GM23338 (cell line): ENCODE measurements around the gene ERVMER34-1. TPM values are rescaled to one million over a fixed set of nuclear protein-coding genes. Genes with fewer than 3 reads are reported as not detected.
A peak's percentile ranks its signal among the peaks of the same experiment; 100 is the strongest.

Source experiments
- ATAC-seq: fragments of 200-7000 bp; cut with Tn5 transposase; 3 replicates; pipeline ENCODE4 v1.9.1; 2020
- DNase-seq: peaks from one replicate; pipeline ENCODE4 v3.0.0-alpha.2; 2015; ENCODE audit warnings: low spot score
- H2AFZ ChIP-seq: fragments of 200-600 bp; sonication (generic); 2 replicates; pipeline ENCODE4 v1.8.0; 2016; ENCODE audit warnings: antibody characterized with exemption, mild to moderate bottlenecking, moderate library complexity
- H3F3A ChIP-seq: fragments of 200-600 bp; sonication (generic); replicated peaks from 2 replicates; pipeline ENCODE4 v1.8.0; 2017; ENCODE audit warnings: antibody characterized with exemption, mixed run types, low read depth
- H3K27ac ChIP-seq: fragments of 200-600 bp; sonication (generic); 2 replicates; pipeline ENCODE4 v1.6.1; 2016; ENCODE audit warnings: low read depth
- H3K27me3 ChIP-seq: fragments of 200-600 bp; sonication (generic); 2 replicates; pipeline ENCODE4 v1.8.0; 2016; ENCODE audit warnings: mild to moderate bottlenecking, mixed run types, moderate library complexity; ENCODE audit not compliant: insufficient read depth
- H3K36me3 ChIP-seq: fragments of 200-600 bp; sonication (generic); 2 replicates; pipeline ENCODE4 v1.8.0; 2016; ENCODE audit warnings: mild to moderate bottlenecking; ENCODE audit not compliant: insufficient read depth
- H3K4me1 ChIP-seq: fragments of 200-600 bp; sonication (generic); 2 replicates; pipeline ENCODE4 v1.8.0; 2016; ENCODE audit warnings: mild to moderate bottlenecking, moderate library complexity; ENCODE audit not compliant: insufficient read depth
- H3K4me2 ChIP-seq: fragments of 200-600 bp; sonication (generic); 2 replicates; pipeline ENCODE4 v1.7.1; 2017; ENCODE audit warnings: mixed run types
- H3K4me3 ChIP-seq: fragments of 200-600 bp; sonication (generic); 2 replicates; pipeline ENCODE4 v1.6.1; 2016; ENCODE audit warnings: mixed run types
- H3K79me2 ChIP-seq: fragments of 200-600 bp; sonication (generic); replicated peaks from 2 replicates; pipeline ENCODE4 v1.8.0; 2017; ENCODE audit warnings: mild to moderate bottlenecking; ENCODE audit not compliant: insufficient read depth
- H3K9me2 ChIP-seq: fragments of 200-600 bp; sonication (generic); 2 replicates; pipeline ENCODE4 v1.8.0; 2017; ENCODE audit not compliant: insufficient read depth
- H4K20me1 ChIP-seq: fragments of 200-600 bp; sonication (generic); replicated peaks from 2 replicates; pipeline ENCODE4 v1.8.0; 2017; ENCODE audit warnings: mild to moderate bottlenecking; ENCODE audit not compliant: insufficient read depth
- H3K27ac Mint-ChIP-seq: 2 replicates; pipeline ENCODE4 v1.8.0; 2020; ENCODE audit warnings: inconsistent platforms, mild to moderate bottlenecking, moderate library complexity, mixed read lengths
- H3K27me3 Mint-ChIP-seq: 3 replicates; pipeline ENCODE4 v1.8.0; 2022; ENCODE audit warnings: low read depth, mild to moderate bottlenecking, moderate library complexity, mixed read lengths, inconsistent platforms; ENCODE audit not compliant: insufficient read depth, poor library complexity
- H3K36me3 Mint-ChIP-seq: 3 replicates; pipeline ENCODE4 v1.8.0; 2021; ENCODE audit warnings: low read depth, mild to moderate bottlenecking, inconsistent platforms, moderate library complexity, mixed read lengths
- H3K4me1 Mint-ChIP-seq: 3 replicates; pipeline ENCODE4 v1.8.0; 2020; ENCODE audit warnings: mild to moderate bottlenecking, inconsistent platforms, mixed read lengths
- H3K4me3 Mint-ChIP-seq: 3 replicates; pipeline ENCODE4 v1.8.0; 2021; ENCODE audit warnings: moderate library complexity, mild to moderate bottlenecking, inconsistent platforms, mixed read lengths
- H3K9me3 Mint-ChIP-seq: 3 replicates; pipeline ENCODE4 v1.8.0; 2020; ENCODE audit warnings: moderate library complexity, mild to moderate bottlenecking, inconsistent platforms, mixed read lengths
- CREB1 ChIP-seq: fragments of 250-450 bp; sonication (Bioruptor Pico); IDR thresholded peaks from 2 replicates; pipeline ENCODE4 v1.5.0; 2020; ENCODE audit warnings: low read depth, mild to moderate bottlenecking, moderate library complexity
- CTCF ChIP-seq, 2 experiments: fragments of 200-600 bp in 1 of 2; sonication (generic) in 1 of 2; conservative IDR thresholded peaks; 2 replicates each; pipeline versions ENCODE4 v1.5.1 to v1.6.1; 2016 to 2017; ENCODE audit warnings: antibody characterized with exemption in 2 of 2, low read depth in 2 of 2, mild to moderate bottlenecking in 2 of 2, moderate library complexity in 1 of 2
- EZH2 ChIP-seq: fragments of 200-600 bp; sonication (generic); IDR thresholded peaks from one replicate; pipeline ENCODE4 v1.8.0; 2017; ENCODE audit warnings: antibody characterized with exemption, mild to moderate bottlenecking, low read depth; ENCODE audit not compliant: unreplicated experiment
- EZH2phosphoT487 ChIP-seq: fragments of 200-600 bp; sonication (generic); IDR thresholded peaks from one replicate; pipeline ENCODE4 v1.8.1; 2018; ENCODE audit warnings: antibody characterized with exemption; ENCODE audit not compliant: unreplicated experiment
- JUNB ChIP-seq: IDR thresholded peaks from one replicate; pipeline ENCODE4 v1.6.1; 2016; ENCODE audit warnings: antibody characterized with exemption; ENCODE audit not compliant: unreplicated experiment
- NANOG ChIP-seq: IDR thresholded peaks from 2 replicates; pipeline ENCODE4 v1.6.1; 2016; ENCODE audit warnings: antibody characterized with exemption, borderline replicate concordance
- POLR2AphosphoS5 ChIP-seq: IDR thresholded peaks from 2 replicates; pipeline ENCODE4 v1.6.1; 2016; ENCODE audit warnings: antibody characterized with exemption, low read depth
- ZNF331 ChIP-seq: fragments of 250-450 bp; sonication (Bioruptor Pico); IDR thresholded peaks from 2 replicates; pipeline ENCODE4 v1.5.0; 2020; ENCODE audit warnings: low read depth, mild to moderate bottlenecking, moderate library complexity
- polyA plus RNA-seq: library from polyadenylated mRNA; unstranded; fragments of >200 nt; fragmentation: Nextera tagmentation; extraction: Ambion mirVana; gene quantifications from 2 replicates; pipeline ENCODE4 v1.2.1, GENCODE V29; 2016
- total RNA-seq: library from RNA; depleted of rRNA; stranded (reverse); fragments of >200 nt; shearing (Covaris generic); gene quantifications from 2 replicates; pipeline ENCODE4 v1.2.3, GENCODE V29; 2014
- TF ChIP-seq, protein P1 (sequence below): IDR thresholded peaks from 2 replicates; pipeline ENCODE4 v1.6.1; 2016; ENCODE audit warnings: antibody characterized with exemption
- TF ChIP-seq, protein P2 (sequence below): IDR thresholded peaks from one replicate; pipeline ENCODE4 v1.6.1; 2018; ENCODE audit warnings: antibody characterized with exemption; ENCODE audit not compliant: unreplicated experiment
- TF ChIP-seq, protein P3 (sequence below): fragments of 250-450 bp; sonication (Bioruptor Pico); IDR thresholded peaks from 2 replicates; pipeline ENCODE4 v1.5.0; 2020; ENCODE audit warnings: mild to moderate bottlenecking, moderate library complexity

Gene ERVMER34-1
- total and polyA plus RNA-seq, 2 experiments from 2014 or later: 15.9 to 34.1 TPM

DNA sequence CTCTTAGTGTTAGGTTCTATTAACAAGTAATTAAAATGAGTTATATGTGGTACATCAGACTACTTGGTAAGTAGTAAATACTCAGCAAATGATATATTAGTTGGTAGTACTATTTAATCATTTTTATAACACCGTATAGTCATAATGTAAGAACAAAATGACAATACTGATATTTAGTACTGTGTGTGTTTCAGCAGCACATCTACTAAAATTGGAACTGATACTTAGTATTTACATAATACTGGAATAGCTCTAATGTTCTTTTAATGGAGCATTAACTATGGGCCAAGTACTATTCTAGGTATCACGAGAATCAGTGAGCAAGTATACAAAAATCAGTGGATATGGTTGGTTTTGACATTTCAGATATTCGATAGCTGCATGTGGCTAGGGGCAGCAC lies 35.3 kb downstream of the ERVMER34-1 start (continued):
- TF ChIP-seq CTCF (conservative IDR thresholded peaks at IDR 0.05; ENCODE audit: low read depth in 2 of 2) (no peak), EZH2phosphoT487 (no peak), CREB1 (CRISPR knock-in tag) (no peak)
- TF ChIP-seq, protein P1, sequence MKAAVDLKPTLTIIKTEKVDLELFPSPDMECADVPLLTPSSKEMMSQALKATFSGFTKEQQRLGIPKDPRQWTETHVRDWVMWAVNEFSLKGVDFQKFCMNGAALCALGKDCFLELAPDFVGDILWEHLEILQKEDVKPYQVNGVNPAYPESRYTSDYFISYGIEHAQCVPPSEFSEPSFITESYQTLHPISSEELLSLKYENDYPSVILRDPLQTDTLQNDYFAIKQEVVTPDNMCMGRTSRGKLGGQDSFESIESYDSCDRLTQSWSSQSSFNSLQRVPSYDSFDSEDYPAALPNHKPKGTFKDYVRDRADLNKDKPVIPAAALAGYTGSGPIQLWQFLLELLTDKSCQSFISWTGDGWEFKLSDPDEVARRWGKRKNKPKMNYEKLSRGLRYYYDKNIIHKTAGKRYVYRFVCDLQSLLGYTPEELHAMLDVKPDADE: no peak

- H3K4me1 Mint-ChIP-seq: peaks cover 33% of the 10 kb centered on the region
- H3K4me1 ChIP-seq: peaks cover 33% of the 10 kb centered on the region
- H3K9me2 ChIP-seq: no peaks in the 10 kb centered on the region
- ATAC-seq (no peak), DNase-seq (no peak)
- peaks cover 29% of the 10 kb centered on the region for H3K79me2 ChIP-seq
- H4K20me1 ChIP-seq: peaks cover 19% of the 10 kb centered on the region
- H3K27ac ChIP-seq: peak overlapping the region; percentile 92
- H2AFZ ChIP-seq: no peak overlapping the region
- peaks cover 77% of the 10 kb centered on the region for H3K36me3 Mint-ChIP-seq
- H3K9me3 Mint-ChIP-seq: peaks cover 3% of the 10 kb centered on the region; the same call in 2 of the 3 replicates
- H3K4me3 Mint-ChIP-seq: peak overlapping the region; percentile 96
- H3K36me3 ChIP-seq: peaks cover 51% of the 10 kb centered on the region
- peak overlapping the region; percentile 94 for H3K4me3 ChIP-seq
- H3K27me3 ChIP-seq: no peaks in the 10 kb centered on the region
- H3K4me2 ChIP-seq: peak overlapping the region; percentile 88
- peak overlapping the region; percentile 99 for H3K27ac Mint-ChIP-seq
- H3K27me3 Mint-ChIP-seq: peaks cover 27% of the 10 kb centered on the region
- H3F3A ChIP-seq: peaks cover 57% of the 10 kb centered on the region
- TF ChIP-seq EZH2phosphoT487 (no peak), POLR2AphosphoS5 (no peak), NANOG (no peak), ZNF331 (CRISPR knock-in tag) (no peak), CREB1 (CRISPR knock-in tag) (no peak), EZH2 (no peak), JUNB (no peak)
- TF ChIP-seq, protein P2, sequence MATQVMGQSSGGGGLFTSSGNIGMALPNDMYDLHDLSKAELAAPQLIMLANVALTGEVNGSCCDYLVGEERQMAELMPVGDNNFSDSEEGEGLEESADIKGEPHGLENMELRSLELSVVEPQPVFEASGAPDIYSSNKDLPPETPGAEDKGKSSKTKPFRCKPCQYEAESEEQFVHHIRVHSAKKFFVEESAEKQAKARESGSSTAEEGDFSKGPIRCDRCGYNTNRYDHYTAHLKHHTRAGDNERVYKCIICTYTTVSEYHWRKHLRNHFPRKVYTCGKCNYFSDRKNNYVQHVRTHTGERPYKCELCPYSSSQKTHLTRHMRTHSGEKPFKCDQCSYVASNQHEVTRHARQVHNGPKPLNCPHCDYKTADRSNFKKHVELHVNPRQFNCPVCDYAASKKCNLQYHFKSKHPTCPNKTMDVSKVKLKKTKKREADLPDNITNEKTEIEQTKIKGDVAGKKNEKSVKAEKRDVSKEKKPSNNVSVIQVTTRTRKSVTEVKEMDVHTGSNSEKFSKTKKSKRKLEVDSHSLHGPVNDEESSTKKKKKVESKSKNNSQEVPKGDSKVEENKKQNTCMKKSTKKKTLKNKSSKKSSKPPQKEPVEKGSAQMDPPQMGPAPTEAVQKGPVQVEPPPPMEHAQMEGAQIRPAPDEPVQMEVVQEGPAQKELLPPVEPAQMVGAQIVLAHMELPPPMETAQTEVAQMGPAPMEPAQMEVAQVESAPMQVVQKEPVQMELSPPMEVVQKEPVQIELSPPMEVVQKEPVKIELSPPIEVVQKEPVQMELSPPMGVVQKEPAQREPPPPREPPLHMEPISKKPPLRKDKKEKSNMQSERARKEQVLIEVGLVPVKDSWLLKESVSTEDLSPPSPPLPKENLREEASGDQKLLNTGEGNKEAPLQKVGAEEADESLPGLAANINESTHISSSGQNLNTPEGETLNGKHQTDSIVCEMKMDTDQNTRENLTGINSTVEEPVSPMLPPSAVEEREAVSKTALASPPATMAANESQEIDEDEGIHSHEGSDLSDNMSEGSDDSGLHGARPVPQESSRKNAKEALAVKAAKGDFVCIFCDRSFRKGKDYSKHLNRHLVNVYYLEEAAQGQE: no peak
- TF ChIP-seq, protein P3, sequence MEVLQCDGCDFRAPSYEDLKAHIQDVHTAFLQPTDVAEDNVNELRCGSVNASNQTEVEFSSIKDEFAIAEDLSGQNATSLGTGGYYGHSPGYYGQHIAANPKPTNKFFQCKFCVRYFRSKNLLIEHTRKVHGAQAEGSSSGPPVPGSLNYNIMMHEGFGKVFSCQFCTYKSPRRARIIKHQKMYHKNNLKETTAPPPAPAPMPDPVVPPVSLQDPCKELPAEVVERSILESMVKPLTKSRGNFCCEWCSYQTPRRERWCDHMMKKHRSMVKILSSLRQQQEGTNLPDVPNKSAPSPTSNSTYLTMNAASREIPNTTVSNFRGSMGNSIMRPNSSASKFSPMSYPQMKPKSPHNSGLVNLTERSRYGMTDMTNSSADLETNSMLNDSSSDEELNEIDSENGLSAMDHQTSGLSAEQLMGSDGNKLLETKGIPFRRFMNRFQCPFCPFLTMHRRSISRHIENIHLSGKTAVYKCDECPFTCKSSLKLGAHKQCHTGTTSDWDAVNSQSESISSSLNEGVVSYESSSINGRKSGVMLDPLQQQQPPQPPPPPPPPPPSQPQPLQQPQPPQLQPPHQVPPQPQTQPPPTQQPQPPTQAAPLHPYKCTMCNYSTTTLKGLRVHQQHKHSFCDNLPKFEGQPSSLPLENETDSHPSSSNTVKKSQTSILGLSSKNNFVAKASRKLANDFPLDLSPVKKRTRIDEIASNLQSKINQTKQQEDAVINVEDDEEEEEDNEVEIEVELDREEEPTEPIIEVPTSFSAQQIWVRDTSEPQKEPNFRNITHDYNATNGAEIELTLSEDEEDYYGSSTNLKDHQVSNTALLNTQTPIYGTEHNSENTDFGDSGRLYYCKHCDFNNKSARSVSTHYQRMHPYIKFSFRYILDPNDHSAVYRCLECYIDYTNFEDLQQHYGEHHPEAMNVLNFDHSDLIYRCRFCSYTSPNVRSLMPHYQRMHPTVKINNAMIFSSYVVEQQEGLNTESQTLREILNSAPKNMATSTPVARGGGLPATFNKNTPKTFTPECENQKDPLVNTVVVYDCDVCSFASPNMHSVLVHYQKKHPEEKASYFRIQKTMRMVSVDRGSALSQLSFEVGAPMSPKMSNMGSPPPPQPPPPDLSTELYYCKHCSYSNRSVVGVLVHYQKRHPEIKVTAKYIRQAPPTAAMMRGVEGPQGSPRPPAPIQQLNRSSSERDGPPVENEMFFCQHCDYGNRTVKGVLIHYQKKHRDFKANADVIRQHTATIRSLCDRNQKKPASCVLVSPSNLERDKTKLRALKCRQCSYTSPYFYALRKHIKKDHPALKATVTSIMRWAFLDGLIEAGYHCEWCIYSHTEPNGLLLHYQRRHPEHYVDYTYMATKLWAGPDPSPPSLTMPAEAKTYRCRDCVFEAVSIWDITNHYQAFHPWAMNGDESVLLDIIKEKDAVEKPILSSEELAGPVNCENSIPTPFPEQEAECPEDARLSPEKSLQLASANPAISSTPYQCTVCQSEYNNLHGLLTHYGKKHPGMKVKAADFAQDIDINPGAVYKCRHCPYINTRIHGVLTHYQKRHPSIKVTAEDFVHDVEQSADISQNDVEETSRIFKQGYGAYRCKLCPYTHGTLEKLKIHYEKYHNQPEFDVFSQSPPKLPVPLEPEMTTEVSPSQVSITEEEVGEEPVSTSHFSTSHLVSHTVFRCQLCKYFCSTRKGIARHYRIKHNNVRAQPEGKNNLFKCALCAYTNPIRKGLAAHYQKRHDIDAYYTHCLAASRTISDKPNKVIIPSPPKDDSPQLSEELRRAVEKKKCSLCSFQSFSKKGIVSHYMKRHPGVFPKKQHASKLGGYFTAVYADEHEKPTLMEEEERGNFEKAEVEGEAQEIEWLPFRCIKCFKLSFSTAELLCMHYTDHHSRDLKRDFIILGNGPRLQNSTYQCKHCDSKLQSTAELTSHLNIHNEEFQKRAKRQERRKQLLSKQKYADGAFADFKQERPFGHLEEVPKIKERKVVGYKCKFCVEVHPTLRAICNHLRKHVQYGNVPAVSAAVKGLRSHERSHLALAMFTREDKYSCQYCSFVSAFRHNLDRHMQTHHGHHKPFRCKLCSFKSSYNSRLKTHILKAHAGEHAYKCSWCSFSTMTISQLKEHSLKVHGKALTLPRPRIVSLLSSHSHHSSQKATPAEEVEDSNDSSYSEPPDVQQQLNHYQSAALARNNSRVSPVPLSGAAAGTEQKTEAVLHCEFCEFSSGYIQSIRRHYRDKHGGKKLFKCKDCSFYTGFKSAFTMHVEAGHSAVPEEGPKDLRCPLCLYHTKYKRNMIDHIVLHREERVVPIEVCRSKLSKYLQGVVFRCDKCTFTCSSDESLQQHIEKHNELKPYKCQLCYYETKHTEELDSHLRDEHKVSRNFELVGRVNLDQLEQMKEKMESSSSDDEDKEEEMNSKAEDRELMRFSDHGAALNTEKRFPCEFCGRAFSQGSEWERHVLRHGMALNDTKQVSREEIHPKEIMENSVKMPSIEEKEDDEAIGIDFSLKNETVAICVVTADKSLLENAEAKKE: no peak
Observed at GRCh38 chr4:52715255-52715897, 35.8 kb downstream of the ERVMER34-1 start.
